SH-SY5Y (cell line): Measurements from ENCODE around the gene DEK.

Source experiments
- GATA2 ChIP-seq: IDR thresholded peaks from 2 replicates; pipeline ENCODE4 v1.6.1; 2011; ENCODE audit warnings: mild to moderate bottlenecking, low read depth, low read length
- GATA3 ChIP-seq: IDR thresholded peaks from 2 replicates; pipeline ENCODE4 v1.6.1; 2011; ENCODE audit warnings: low read depth, mild to moderate bottlenecking, low read length, moderate library complexity

DEK gene, protein sequence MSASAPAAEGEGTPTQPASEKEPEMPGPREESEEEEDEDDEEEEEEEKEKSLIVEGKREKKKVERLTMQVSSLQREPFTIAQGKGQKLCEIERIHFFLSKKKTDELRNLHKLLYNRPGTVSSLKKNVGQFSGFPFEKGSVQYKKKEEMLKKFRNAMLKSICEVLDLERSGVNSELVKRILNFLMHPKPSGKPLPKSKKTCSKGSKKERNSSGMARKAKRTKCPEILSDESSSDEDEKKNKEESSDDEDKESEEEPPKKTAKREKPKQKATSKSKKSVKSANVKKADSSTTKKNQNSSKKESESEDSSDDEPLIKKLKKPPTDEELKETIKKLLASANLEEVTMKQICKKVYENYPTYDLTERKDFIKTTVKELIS

DNA sequence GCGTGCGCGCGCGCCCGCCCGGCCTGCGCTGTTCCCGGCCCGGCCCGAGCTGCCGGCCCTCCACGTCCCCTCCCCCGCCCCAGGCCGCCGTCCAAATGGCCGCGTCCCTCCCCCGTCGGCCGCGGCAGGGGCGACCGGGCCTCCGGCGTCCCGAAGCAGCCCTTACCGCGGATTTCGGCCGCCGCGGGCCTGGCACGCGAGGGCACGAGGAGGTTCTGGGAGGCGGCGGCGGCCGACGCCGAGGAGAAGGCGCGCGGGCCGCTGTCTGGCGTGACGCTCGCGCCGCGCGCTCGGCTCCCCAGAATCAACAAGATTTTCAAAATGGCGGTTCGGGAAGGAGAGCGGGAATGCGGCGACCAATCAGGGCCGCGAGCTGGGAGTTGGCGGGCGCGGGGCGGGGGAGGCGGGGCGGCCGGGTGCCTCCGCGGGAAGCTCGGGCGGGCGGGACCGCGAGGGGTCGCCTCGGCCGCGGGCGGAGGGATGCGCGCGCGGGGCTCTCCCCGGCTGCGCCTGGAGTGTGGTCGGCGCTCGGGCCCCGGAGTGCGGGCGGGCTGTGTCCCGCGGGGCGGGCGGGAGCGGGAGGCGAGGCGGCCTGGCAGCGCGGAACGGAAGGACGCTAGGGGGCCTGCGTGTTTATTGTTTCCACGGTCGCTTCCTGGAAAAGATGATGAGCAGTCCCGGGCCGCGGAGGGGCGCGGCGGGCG lies at the start of gene DEK:
TSS of gene DEK (minus strand) at position 312 of the 704 bp plus-strand sequence. CDS start 543 bp downstream, outside the sequence.
- TF ChIP-seq GATA2 (no peak), GATA3 (no peak)

DNA sequence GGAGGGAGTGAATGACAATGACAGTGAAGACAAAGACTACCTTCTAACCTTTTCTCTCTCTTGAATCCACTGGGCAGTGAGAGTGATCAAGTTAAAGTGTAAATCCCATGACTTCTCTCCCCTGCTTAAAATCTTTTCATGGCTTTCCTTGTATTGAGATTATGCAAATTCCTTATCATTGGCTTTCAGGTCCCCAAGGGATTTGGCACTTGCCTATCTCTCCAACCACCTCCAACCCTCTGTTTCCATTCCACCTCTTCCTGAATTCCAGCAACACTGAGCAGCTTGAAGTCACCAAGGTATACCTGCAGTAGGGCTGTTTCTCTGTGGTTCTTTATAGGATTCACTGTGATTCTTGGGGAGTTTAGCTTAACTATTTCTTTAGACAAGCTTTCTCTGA lies 48.0 kb upstream of the DEK start:
- TF ChIP-seq GATA3 (no peak), GATA2 (no peak)

DNA sequence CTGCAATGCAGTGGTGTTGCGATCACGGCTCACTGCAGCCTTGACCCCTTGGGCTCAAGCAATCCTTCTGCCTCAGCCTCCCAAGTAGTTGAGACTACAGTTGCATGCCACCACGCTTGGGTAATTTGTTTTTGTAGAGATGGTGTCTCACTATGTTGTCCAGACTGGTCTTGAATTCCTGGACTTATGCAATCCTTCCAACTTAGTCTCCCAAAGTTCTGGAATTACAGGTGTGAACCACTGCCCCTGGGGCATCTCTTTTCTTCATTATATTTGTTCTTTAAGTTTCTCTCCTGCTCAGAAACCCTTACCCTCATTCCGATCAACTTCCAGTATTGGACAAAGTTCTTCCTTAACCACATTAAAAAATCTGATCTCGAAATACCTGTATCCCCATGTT lies 44.7 kb upstream of the DEK start:
- no peak for TF ChIP-seq GATA2

DNA sequence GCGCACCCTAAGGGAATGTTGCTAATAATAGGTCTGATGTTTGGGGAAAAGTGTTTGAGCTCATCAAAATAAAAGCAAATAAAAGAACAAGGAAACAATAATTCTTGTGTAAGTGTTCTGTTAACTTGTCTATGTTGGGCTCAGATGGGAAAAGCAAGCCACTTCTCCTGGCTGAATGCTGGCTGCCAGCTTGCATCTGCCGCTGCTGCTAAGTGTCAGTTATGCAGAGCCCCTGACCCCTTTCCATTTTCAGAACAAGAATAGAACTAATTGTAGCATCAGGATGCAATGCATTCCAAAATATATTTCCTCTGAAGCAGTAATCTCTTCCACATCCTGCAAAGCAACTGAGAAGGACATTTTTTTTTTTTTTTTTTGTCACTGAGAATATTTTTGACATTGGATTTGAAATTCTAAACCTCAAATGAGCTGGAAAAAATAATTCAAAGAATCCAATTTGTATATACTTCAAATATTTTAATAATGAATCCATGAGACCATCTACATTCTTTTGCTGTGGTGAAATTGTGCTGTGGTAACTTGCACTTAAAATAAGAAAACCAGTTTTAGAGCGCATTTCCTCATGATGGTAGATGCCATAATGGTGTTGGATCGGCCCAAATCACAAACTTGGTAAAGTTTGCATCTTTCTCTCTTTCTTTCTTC lies 43.9 kb upstream of the DEK start:
- TF ChIP-seq GATA2 (no peak), GATA3 (no peak)

DNA sequence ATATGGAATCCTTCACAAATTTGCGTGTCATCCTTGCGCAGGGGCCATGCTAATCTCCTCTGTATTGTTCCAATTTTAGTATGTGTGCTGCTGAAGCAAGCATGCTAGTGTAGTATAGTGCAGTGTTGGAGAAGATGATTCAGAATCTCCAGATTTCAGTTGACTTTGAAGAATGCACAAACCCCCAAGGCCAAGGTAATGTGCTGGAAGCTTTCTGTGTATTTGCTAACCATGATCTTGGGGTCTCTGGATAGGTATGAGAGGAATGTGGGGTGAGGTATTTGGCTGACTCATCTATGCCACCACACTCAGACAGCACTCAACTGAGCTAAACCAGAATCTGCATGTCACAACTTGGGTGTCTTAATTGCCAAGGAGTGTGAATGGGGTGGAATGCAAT lies 42.6 kb upstream of the DEK start:
- TF ChIP-seq GATA3 = no peak
- TF ChIP-seq GATA2 = no peak

DNA sequence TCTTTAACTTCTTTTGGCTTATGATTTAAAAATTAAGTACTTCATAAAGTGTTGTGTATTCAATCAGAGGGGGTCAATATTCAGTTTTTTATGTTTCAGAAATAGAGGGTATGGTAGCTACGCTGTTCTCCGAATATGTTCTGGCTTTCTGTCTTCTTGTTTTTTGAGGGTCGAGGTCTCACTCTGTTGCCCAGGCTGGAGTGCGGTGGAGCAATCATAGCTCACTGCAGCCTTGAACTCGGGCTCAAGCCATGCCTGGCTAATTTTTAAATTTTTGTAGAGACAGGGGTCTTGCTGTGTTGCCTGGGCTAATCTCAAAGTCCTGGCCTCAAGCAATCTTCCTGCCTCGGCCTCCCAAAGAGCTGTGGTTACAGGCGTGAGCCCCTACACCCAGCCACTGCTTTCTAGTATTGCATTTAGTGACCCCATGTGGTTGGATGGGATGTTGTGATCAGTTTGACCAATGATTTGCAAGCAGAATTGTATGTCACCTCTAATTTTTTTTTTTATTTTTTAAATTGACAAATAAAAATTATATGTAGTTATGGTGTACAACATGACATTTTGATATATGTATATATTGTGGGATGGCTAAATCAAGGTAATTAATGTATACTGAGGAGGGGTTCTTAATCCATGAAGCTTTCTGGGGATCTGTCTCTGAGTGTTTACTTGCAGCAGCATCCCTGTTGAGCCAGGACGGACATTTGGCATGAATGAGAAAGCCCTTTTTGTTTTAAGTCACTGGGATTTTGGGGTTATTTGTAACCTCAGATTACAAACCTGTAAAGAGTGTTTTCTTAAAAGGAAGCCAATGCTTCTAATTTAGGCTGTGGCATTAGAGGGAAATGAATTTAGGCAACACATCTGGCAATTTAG lies 38.5 kb upstream of the DEK start:
- TF ChIP-seq GATA2 (no peak), GATA3 (no peak)

DNA sequence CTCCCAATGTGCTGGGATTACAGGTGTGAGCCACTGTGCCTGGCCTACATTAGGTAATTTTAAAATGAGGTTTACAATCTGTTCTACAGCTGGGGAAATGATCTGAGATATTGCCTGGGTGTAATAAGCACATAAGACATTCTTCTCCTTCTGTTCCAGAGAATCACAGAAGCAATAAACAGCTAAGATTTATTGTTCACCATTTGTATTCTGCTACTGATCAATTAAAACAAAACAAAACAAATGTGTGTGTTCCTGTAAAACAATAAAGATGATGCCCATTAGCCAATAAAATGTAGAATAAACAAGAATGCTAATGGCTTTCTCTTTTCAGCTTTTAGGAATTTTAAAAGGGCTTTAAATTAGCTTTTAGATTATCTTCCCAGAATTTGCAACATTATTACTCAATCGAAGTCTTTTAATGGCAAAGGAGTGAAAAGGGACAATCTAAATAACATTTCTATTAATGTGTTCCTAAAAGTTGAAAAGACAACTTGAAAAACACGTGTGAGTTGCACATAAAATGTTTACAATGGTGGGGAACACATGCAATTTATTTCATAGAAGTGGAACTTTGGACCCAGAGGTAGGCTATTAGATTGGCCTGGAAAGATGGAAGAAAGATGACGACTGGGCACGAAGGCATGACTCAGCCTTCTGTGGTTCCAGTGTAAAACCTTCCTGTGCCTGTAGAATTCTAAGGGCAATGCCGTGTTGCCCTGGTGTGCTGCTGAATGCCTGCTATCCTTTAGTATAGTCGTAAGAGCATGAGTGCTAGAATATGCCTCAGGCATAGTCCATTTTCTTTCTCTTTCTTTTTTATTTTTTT lies 29.0 kb upstream of the DEK start:
- no peak for TF ChIP-seq GATA2
- TF ChIP-seq GATA3 = no peak

DNA sequence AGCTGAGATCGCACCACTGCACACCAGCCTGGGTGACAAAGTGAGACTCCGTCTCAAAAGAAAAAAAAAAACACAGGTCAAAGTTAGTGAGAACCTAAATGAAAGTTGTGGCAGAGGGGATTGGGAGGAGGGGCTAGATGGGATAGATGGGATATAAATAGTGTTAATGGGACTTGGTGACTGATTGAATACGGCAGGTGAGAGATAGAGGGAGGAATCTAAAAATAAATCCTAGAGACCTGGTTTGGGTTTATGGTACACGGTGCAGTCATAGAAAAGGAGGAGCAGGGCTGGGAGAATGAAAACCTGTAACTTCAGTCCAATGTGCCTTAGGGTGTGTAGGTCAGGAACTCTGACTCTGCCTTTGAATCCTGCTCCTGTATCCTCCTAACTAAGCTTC lies 25.0 kb upstream of the DEK start:
- TF ChIP-seq GATA3 = no peak
- no peak for TF ChIP-seq GATA2

DNA sequence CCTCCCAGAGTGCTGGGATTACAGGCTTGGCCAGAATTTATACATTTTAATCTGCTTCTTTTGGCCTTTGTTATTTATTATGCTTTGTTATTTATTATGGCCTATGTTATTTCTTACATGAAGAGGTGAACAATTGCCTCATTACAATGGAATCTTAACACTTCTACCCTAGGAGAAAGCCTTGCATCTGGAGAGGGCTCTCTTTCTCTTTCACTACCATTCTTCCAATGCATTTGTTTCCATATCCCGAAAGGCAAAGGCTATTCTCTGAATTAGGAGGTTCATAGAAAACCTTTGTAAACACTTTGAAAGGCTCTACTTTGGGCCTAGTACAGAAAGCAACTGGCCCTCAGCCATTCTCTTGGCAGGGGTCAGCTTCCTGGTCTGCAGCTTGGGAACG lies 19.9 kb upstream of the DEK start:
- TF ChIP-seq GATA2 (no peak), GATA3 (no peak)

DNA sequence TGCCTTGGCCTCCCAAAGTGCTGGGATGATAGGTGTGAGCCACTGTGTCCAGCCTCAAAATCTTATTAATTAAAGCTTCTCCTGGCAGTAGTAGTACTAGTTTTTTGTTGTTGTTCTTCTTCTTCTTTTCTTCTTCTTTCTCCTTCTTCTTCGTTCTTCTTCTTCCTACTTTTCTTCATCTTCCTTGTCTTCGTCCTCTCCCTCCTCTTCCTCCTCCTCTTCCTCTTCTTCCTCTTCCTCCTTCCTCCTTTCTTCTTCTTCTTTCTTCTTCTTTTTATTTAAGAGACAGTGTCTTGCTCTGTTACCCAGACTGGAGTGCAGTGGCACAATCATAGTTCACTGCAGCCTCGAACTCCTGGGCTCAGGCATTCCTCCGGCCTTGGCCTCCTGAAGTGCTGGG lies 17.2 kb upstream of the DEK start:
- TF ChIP-seq GATA2 (no peak), GATA3 (no peak)

DNA sequence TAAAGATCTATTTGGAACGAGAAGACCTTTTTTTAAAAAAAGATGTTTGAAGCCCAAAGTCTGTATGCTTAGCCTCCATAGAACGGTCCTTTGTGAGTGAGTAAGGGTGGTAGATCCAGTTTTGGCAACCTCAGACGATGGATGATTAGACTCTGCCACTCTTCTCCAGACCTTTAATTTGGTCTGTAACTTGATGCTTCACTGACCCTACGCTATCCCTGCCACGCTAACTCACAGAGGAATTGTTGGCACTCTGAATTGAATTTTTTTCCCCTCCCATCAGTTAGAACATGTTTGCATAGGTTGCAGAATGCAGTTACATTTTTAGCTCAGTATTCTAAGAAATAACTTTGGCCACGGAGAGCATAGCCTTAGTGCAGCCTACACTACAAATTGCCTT lies 15.8 kb upstream of the DEK start:
- TF ChIP-seq GATA2 (no peak), GATA3 (no peak)

DNA sequence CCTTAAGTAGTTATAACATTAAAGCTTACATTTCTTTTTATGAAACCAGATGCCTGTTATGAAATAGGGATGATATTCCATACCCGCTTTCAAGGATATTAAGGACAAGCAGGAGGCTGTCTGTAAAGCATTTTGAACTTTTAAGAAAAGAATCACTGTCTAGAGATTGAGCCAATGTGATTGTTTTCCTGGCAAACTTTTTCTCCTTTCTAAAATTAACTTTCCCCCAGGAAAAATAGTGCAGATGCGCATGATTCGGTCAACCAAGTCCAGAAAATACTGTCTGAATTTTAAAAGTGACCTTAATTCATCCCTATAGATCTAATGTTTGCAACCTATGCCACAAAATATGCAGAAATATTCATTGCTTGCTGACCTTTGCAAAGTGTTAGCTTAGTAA lies 15.1 kb upstream of the DEK start:
- TF ChIP-seq GATA2 (no peak), GATA3 (no peak)
